ENCODE measurements around the gene ZNF580.

ZNF580 gene

GRCh38 chr19:55663846-55664536, 23.2 kb downstream of the ZNF580 start:
- DNase-seq, result no peak

- no peak for DNase-seq
Observed at GRCh38 chr19:55666343-55667005, 25.7 kb downstream of the ZNF580 start.

GRCh38 chr19:55667006-55667381, 26.2 kb downstream of the ZNF580 start:
- DNase-seq, result no peak

GRCh38 chr19:55667511-55667910, 26.7 kb downstream of the ZNF580 start:
- no peak for DNase-seq

- no peak for DNase-seq
Observed at GRCh38 chr19:55667958-55668357, 27.2 kb downstream of the ZNF580 start.

- no peak for DNase-seq
Observed at GRCh38 chr19:55668603-55669348, 28.0 kb downstream of the ZNF580 start.

- no peak for DNase-seq
Observed at GRCh38 chr19:55669418-55670279, 28.8 kb downstream of the ZNF580 start.

- DNase-seq, result no peak
Observed at GRCh38 chr19:55670280-55671053, 29.7 kb downstream of the ZNF580 start.

- DNase-seq, result no peak
Observed at GRCh38 chr19:55671054-55671378, 30.2 kb downstream of the ZNF580 start.

GRCh38 chr19:55672418-55672817, 31.6 kb downstream of the ZNF580 start:
- no peak for DNase-seq

GRCh38 chr19:55673465-55673864, 32.7 kb downstream of the ZNF580 start:
- no peak for DNase-seq

GRCh38 chr19:55673889-55674288, 33.1 kb downstream of the ZNF580 start:
- DNase-seq, result no peak

- no peak for DNase-seq
Observed at GRCh38 chr19:55674459-55674840, 33.6 kb downstream of the ZNF580 start.

- DNase-seq, result peak; percentile 98
Observed at GRCh38 chr19:55674841-55675660, 34.2 kb downstream of the ZNF580 start, which contains the start of gene EPN1. TSS of gene EPN1 (plus strand) at chr19:55675226. CDS start at chr19:55678628, 3,402 bp downstream.

- DNase-seq, result peak; percentile 22
Observed at GRCh38 chr19:55675661-55676354, 35.0 kb downstream of the ZNF580 start.

GRCh38 chr19:55676383-55676782, 35.6 kb downstream of the ZNF580 start:
- peak; percentile 52 for DNase-seq

- no peak for DNase-seq
Observed at GRCh38 chr19:55676889-55677505, 36.2 kb downstream of the ZNF580 start.

- peak; percentile 60 for DNase-seq
Observed at GRCh38 chr19:55677572-55678028, 36.8 kb downstream of the ZNF580 start.

GRCh38 chr19:55678121-55678671, 37.4 kb downstream of the ZNF580 start:
- DNase-seq, result peak; percentile 98
